A673 (cell line): Measurements from ENCODE around the gene SDK1.

Source experiments
- EZH2 ChIP-seq: fragments of 200-600 bp; sonication (generic); IDR thresholded peaks from 2 replicates; pipeline ENCODE4 v1.6.1; 2017; ENCODE audit warnings: borderline replicate concordance, low read depth, mild to moderate bottlenecking, mixed read lengths, antibody characterized with exemption, low read length; ENCODE audit not compliant: poor library complexity, severe bottlenecking
- TF ChIP-seq, protein P1 (sequence below): fragments of 300-800, 200-600 bp; sonication (generic); conservative IDR thresholded peaks from 2 replicates; pipeline ENCODE4 v1.5.1; 2017; ENCODE audit warnings: low read depth, mild to moderate bottlenecking, antibody characterized with exemption, low read length, moderate library complexity, mixed read lengths

DNA sequence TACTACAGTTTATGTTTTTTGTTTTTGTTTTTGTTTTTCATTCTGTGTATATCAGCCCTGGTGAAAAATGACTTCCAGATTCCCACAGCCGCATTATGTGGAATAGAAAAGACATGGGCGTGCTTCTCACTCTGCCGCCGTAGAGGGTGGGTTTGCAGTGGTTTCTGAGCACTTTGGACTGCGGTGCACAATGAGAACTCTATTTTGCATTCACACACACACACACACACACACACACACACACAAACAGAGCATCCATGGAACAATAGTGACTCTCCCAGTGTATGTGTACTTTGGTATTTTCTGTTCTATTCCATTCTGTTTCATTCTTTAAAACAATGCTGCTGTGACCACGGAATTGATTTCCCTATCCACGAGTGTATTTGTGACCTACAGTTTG, 723.8 kb downstream of the SDK1 start:
- TF ChIP-seq, protein P1, sequence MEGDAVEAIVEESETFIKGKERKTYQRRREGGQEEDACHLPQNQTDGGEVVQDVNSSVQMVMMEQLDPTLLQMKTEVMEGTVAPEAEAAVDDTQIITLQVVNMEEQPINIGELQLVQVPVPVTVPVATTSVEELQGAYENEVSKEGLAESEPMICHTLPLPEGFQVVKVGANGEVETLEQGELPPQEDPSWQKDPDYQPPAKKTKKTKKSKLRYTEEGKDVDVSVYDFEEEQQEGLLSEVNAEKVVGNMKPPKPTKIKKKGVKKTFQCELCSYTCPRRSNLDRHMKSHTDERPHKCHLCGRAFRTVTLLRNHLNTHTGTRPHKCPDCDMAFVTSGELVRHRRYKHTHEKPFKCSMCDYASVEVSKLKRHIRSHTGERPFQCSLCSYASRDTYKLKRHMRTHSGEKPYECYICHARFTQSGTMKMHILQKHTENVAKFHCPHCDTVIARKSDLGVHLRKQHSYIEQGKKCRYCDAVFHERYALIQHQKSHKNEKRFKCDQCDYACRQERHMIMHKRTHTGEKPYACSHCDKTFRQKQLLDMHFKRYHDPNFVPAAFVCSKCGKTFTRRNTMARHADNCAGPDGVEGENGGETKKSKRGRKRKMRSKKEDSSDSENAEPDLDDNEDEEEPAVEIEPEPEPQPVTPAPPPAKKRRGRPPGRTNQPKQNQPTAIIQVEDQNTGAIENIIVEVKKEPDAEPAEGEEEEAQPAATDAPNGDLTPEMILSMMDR: no peak
- no peak for TF ChIP-seq EZH2
